Nephron (organoid): Measurements from ENCODE around the gene RNF4.

Experiments
- H3K27ac Mint-ChIP-seq, 3 experiments: 2 replicates each; pipeline ENCODE4 v1.8.0; 2020; ENCODE audit warnings: mixed read lengths in 3 of 3, mild to moderate bottlenecking in 2 of 3, moderate library complexity in 1 of 3
- H3K27me3 Mint-ChIP-seq: 2 replicates; pipeline ENCODE4 v1.8.0; 2021; ENCODE audit warnings: low read depth, mild to moderate bottlenecking, moderate library complexity, mixed read lengths
- H3K36me3 Mint-ChIP-seq: 2 replicates; pipeline ENCODE4 v1.8.0; 2020; ENCODE audit warnings: low read depth, mixed read lengths
- H3K4me1 Mint-ChIP-seq: 2 replicates; pipeline ENCODE4 v1.8.0; 2020; ENCODE audit warnings: mixed read lengths
- H3K4me3 Mint-ChIP-seq, 3 experiments: 2 replicates each; pipeline ENCODE4 v1.8.0; 2020; ENCODE audit warnings: mild to moderate bottlenecking in 3 of 3, mixed read lengths in 3 of 3, moderate library complexity in 2 of 3
- H3K9me3 Mint-ChIP-seq: 2 replicates; pipeline ENCODE4 v1.8.0; 2020; ENCODE audit warnings: mixed read lengths
- CTCF ChIP-seq, 3 experiments: fragments of 200-600 bp; sonication (generic); IDR thresholded peaks; one replicate each; pipeline ENCODE4 v1.5.0; 2021; ENCODE audit warnings: antibody characterized with exemption in 3 of 3; ENCODE audit not compliant: unreplicated experiment in 3 of 3

The RNF4 gene

GRCh38 chr4:2551118-2551517 lies 82.2 kb downstream of the RNF4 start:
- H3K27me3 Mint-ChIP-seq: no peaks in the 10 kb centered on the region
- H3K27ac Mint-ChIP-seq: peak overlapping the region in 2 of 3 experiments; percentile 22 to 31
- no peaks in the 10 kb centered on the region for H3K4me1 Mint-ChIP-seq
- H3K4me3 Mint-ChIP-seq: no peak overlapping the region
- no peak for TF ChIP-seq CTCF (IDR thresholded peaks at IDR 0.05; ENCODE audit: unreplicated experiment in 3 of 3)
- H3K9me3 Mint-ChIP-seq: peaks cover 3% of the 10 kb centered on the region
- H3K36me3 Mint-ChIP-seq: peaks cover 30% of the 10 kb centered on the region

DNA sequence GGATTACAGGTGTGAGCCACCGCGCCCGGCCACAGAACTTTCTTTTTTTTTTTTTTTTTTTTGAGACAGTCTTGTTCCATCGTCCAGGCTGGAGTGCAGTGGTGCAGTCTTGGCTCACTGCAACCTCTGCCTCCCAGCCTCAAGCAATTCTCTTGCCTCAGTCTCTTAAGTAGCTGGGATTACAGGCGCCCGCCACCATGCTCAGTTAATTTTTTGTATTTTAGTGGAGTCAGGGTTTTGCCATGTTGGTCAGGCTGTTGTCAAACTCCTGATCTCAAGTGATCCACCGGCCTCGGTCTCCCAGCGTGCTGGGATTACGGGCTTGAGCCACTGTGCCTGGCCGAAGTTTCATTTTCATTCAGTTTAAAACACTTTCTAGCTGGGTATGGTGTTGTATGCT lies 83.9 kb downstream of the RNF4 start:
- Mint-ChIP-seq H3K4me3 (no peak overlapping the region), H3K4me1 (no peaks in the 10 kb centered on the region), H3K27me3 (no peaks in the 10 kb centered on the region), H3K36me3 (peaks cover 21% of the 10 kb centered on the region), H3K27ac (no peak overlapping the region), H3K9me3 (no peaks in the 10 kb centered on the region)
- TF ChIP-seq CTCF (IDR thresholded peaks at IDR 0.05; ENCODE audit: unreplicated experiment in 3 of 3): no peak

GRCh38 chr4:2558301-2558700 lies 89.4 kb downstream of the RNF4 start:
- Mint-ChIP-seq H3K27ac (no peak overlapping the region), H3K9me3 (no peaks in the 10 kb centered on the region), H3K27me3 (no peaks in the 10 kb centered on the region), H3K4me3 (no peak overlapping the region), H3K36me3 (peaks cover 24% of the 10 kb centered on the region), H3K4me1 (peaks cover 5% of the 10 kb centered on the region)
- TF ChIP-seq CTCF (IDR thresholded peaks at IDR 0.05; ENCODE audit: unreplicated experiment in 3 of 3): no peak

- H3K27ac Mint-ChIP-seq: no peak overlapping the region
Observed at GRCh38 chr4:2560167-2560566, 91.3 kb downstream of the RNF4 start.

More at GRCh38 chr4:2560167-2560566, 91.3 kb downstream of the RNF4 start:
- Mint-ChIP-seq H3K4me3 (no peak overlapping the region), H3K27me3 (no peaks in the 10 kb centered on the region), H3K36me3 (peaks cover 26% of the 10 kb centered on the region), H3K9me3 (no peaks in the 10 kb centered on the region), H3K4me1 (peaks cover 9% of the 10 kb centered on the region)
- no peak for TF ChIP-seq CTCF (IDR thresholded peaks at IDR 0.05; ENCODE audit: unreplicated experiment in 3 of 3)
